ENCODE measurements around the gene RFK.

DNA sequence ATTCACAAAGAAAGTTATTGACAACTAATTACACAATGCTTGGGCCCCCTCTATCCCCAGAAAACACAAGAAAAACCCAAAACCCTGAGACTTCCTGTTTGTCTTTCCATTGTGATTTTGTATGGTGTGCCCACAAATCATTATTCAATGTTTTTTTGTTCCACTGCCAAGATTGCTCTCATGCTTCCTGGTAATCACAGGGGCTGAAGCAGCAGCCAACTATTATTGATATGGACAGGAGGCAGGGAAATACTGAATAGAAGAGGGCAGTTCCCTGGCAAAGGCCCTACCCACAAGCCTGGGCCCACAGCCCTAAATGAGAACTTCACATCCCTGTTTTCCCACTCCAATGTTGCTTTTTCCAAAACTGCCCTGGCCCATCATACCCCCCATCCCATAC, 21.5 kb upstream of the RFK start:
- TF ChIP-seq, protein P1, sequence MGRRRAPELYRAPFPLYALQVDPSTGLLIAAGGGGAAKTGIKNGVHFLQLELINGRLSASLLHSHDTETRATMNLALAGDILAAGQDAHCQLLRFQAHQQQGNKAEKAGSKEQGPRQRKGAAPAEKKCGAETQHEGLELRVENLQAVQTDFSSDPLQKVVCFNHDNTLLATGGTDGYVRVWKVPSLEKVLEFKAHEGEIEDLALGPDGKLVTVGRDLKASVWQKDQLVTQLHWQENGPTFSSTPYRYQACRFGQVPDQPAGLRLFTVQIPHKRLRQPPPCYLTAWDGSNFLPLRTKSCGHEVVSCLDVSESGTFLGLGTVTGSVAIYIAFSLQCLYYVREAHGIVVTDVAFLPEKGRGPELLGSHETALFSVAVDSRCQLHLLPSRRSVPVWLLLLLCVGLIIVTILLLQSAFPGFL (CRISPR knock-in tag; IDR thresholded peaks at IDR 0.05) = no peak
- TF ChIP-seq SPI1 (IDR thresholded peaks at IDR 0.05; ENCODE audit: borderline replicate concordance, low read depth, low read length) (no peak), TARDBP (IDR thresholded peaks at IDR 0.05) (no peak), NR3C1 (CRISPR knock-in tag; IDR thresholded peaks at IDR 0.05) (no peak), PCBP1 (IDR thresholded peaks at IDR 0.05; ENCODE audit: low read depth, low read length, poor library complexity, severe bottlenecking) (no peak), YY1 (IDR thresholded peaks at IDR 0.05; ENCODE audit: borderline replicate concordance in 1 of 3, control insufficient read depth in 1 of 3, extremely low read depth in 1 of 3, insufficient read depth in 3 of 3, insufficient read length in 1 of 3, insufficient replicate concordance in 2 of 3, low read depth in 1 of 3, low read length in 2 of 3) (no peak), HNRNPK (IDR thresholded peaks at IDR 0.05; ENCODE audit: low read depth, low read length, poor library complexity, severe bottlenecking) (no peak), LARP7 (IDR thresholded peaks at IDR 0.05) (no peak)
- TF ChIP-seq, protein P2, sequence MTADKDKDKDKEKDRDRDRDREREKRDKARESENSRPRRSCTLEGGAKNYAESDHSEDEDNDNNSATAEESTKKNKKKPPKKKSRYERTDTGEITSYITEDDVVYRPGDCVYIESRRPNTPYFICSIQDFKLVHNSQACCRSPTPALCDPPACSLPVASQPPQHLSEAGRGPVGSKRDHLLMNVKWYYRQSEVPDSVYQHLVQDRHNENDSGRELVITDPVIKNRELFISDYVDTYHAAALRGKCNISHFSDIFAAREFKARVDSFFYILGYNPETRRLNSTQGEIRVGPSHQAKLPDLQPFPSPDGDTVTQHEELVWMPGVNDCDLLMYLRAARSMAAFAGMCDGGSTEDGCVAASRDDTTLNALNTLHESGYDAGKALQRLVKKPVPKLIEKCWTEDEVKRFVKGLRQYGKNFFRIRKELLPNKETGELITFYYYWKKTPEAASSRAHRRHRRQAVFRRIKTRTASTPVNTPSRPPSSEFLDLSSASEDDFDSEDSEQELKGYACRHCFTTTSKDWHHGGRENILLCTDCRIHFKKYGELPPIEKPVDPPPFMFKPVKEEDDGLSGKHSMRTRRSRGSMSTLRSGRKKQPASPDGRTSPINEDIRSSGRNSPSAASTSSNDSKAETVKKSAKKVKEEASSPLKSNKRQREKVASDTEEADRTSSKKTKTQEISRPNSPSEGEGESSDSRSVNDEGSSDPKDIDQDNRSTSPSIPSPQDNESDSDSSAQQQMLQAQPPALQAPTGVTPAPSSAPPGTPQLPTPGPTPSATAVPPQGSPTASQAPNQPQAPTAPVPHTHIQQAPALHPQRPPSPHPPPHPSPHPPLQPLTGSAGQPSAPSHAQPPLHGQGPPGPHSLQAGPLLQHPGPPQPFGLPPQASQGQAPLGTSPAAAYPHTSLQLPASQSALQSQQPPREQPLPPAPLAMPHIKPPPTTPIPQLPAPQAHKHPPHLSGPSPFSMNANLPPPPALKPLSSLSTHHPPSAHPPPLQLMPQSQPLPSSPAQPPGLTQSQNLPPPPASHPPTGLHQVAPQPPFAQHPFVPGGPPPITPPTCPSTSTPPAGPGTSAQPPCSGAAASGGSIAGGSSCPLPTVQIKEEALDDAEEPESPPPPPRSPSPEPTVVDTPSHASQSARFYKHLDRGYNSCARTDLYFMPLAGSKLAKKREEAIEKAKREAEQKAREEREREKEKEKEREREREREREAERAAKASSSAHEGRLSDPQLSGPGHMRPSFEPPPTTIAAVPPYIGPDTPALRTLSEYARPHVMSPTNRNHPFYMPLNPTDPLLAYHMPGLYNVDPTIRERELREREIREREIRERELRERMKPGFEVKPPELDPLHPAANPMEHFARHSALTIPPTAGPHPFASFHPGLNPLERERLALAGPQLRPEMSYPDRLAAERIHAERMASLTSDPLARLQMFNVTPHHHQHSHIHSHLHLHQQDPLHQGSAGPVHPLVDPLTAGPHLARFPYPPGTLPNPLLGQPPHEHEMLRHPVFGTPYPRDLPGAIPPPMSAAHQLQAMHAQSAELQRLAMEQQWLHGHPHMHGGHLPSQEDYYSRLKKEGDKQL (CRISPR knock-in tag; IDR thresholded peaks at IDR 0.05; ENCODE audit: borderline replicate concordance) = no peak
- TF ChIP-seq, protein P3, sequence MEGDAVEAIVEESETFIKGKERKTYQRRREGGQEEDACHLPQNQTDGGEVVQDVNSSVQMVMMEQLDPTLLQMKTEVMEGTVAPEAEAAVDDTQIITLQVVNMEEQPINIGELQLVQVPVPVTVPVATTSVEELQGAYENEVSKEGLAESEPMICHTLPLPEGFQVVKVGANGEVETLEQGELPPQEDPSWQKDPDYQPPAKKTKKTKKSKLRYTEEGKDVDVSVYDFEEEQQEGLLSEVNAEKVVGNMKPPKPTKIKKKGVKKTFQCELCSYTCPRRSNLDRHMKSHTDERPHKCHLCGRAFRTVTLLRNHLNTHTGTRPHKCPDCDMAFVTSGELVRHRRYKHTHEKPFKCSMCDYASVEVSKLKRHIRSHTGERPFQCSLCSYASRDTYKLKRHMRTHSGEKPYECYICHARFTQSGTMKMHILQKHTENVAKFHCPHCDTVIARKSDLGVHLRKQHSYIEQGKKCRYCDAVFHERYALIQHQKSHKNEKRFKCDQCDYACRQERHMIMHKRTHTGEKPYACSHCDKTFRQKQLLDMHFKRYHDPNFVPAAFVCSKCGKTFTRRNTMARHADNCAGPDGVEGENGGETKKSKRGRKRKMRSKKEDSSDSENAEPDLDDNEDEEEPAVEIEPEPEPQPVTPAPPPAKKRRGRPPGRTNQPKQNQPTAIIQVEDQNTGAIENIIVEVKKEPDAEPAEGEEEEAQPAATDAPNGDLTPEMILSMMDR (IDR thresholded peaks at IDR 0.05 in 2 of 3, conservative IDR thresholded peaks at IDR 0.05 in 1 of 3; ENCODE audit: insufficient read depth in 2 of 3, low read depth in 1 of 3, low read length in 3 of 3) = no peak
